Ascending aorta (tissue), 2 donors: ENCODE measurements around the gene CAPN11. TPM values are rescaled to one million over a fixed set of nuclear protein-coding genes. Genes with fewer than 3 reads are reported as not detected.
"Not testable (repeated sequence)": the region's sequence is repeated elsewhere in the genome, so short reads cannot be mapped to it uniquely, and the experiment has no call there.

ENCODE experiments used
- DNase-seq, 2 donors: peaks; one replicate each; pipeline ENCODE4 v3.0.0-alpha.2; 2019; ENCODE audit warnings: low spot score in 2 of 2
- H3K27ac ChIP-seq, 2 donors: fragments of 200-600 bp; sonication (generic); one replicate each; pipeline ENCODE4 v1.5.1; 2016 to 2017; ENCODE audit warnings: mild to moderate bottlenecking in 1 of 2
- H3K27me3 ChIP-seq: fragments of 200-600 bp; sonication (generic); one replicate; pipeline ENCODE4 v1.5.1; 2017
- H3K36me3 ChIP-seq, 2 donors: fragments of 200-600 bp; sonication (generic); one replicate each; pipeline ENCODE4 v1.5.1; 2016
- H3K4me1 ChIP-seq, 2 donors: fragments of 200-600 bp; sonication (generic); one replicate each; pipeline ENCODE4 v1.5.1; 2016 to 2017; ENCODE audit warnings: mild to moderate bottlenecking in 1 of 2
- H3K4me3 ChIP-seq, 2 donors: fragments of 200-600 bp; sonication (generic); one replicate each; pipeline ENCODE4 v1.5.1; 2016 to 2017; ENCODE audit warnings: mild to moderate bottlenecking in 1 of 2
- H3K9me3 ChIP-seq, 2 donors: fragments of 200-600 bp; sonication (generic); one replicate each; pipeline ENCODE4 v1.5.1; 2016
- CTCF ChIP-seq, 3 experiments: fragments of 200-600 bp in 2 of 3; fragments of 450-650 bp in 1 of 3; sonication (generic) in 2 of 3; IDR thresholded peaks; one replicate each; pipeline ENCODE4 v1.5.1; 2016 to 2019; ENCODE audit warnings: antibody characterized with exemption in 3 of 3, mild to moderate bottlenecking in 1 of 3, moderate library complexity in 1 of 3
- intact Hi-C: fragments of 100-400 bp; cut with DNase I; formaldehyde crosslinking; loops from one replicate; pipeline ENCODE4 v1.15.1; 2023
- total RNA-seq: library from RNA; depleted of rRNA; stranded (reverse); fragments of >200 nt; gene quantifications from one replicate; pipeline ENCODE4 v1.1.0, GENCODE V29; 2016

The CAPN11 gene
- total RNA-seq, 1 donor from 2014 or later: 0.43 TPM

- Histone ChIP-seq H3K4me3 (no peak overlapping the region), H3K36me3 (no peaks in the 10 kb centered on the region), H3K27me3 (no peaks in the 10 kb centered on the region), H3K4me1 (peaks cover 6 to 18% of the 10 kb centered on the region in 2 donors), H3K27ac (peak overlapping the region in 1 of 2 donors; percentile 22), H3K9me3 (no peaks in the 10 kb centered on the region)
- DNase-seq: no peak
- no peak for TF ChIP-seq CTCF (IDR thresholded peaks at IDR 0.05)
- intact Hi-C loops: no loop called here
These were observed 22.3 kb downstream of the CAPN11 start for GRCh38 chr6:44180886-44181285.

- H3K27me3 ChIP-seq, H3K9me3 ChIP-seq, DNase-seq, intact Hi-C loops, H3K4me3 ChIP-seq, H3K36me3 ChIP-seq, H3K27ac ChIP-seq: not testable (repeated sequence)
- peaks cover 6 to 18% of the 10 kb centered on the region in 2 donors for H3K4me1 ChIP-seq
These were observed 23.2 kb downstream of the CAPN11 start for GRCh38 chr6:44181784-44182183.

- no peaks in the 10 kb centered on the region for H3K27me3 ChIP-seq
- H3K9me3 ChIP-seq: no peaks in the 10 kb centered on the region
- peaks cover 3 to 7% of the 10 kb centered on the region in 2 donors for H3K4me1 ChIP-seq
- no peak for TF ChIP-seq CTCF (IDR thresholded peaks at IDR 0.05)
- H3K36me3 ChIP-seq: no peaks in the 10 kb centered on the region
- no peak for DNase-seq
- intact Hi-C loops: no loop called here
- H3K27ac ChIP-seq: no peak overlapping the region
- no peak overlapping the region for H3K4me3 ChIP-seq
These were observed 24.3 kb downstream of the CAPN11 start for GRCh38 chr6:44182911-44183390.

GRCh38 chr6:44183783-44184182, 25.2 kb downstream of the CAPN11 start:
- H3K36me3 ChIP-seq: no peaks in the 10 kb centered on the region
- no peak for DNase-seq
- no peaks in the 10 kb centered on the region for H3K4me1 ChIP-seq
- H3K27ac ChIP-seq: no peak overlapping the region
- intact Hi-C loops: no loop called here
- no peak for TF ChIP-seq CTCF (IDR thresholded peaks at IDR 0.05)
- H3K4me3 ChIP-seq: no peak overlapping the region
- H3K9me3 ChIP-seq: no peaks in the 10 kb centered on the region
- no peaks in the 10 kb centered on the region for H3K27me3 ChIP-seq

GRCh38 chr6:44185356-44185755, 26.7 kb downstream of the CAPN11 start:
- H3K4me3 ChIP-seq, H3K9me3 ChIP-seq, H3K36me3 ChIP-seq, H3K4me1 ChIP-seq, intact Hi-C loops, H3K27ac ChIP-seq, DNase-seq, H3K27me3 ChIP-seq: not testable (repeated sequence)

- H3K4me1 ChIP-seq: no peaks in the 10 kb centered on the region
- H3K27me3 ChIP-seq: no peaks in the 10 kb centered on the region
- no peak for DNase-seq
- no peaks in the 10 kb centered on the region for H3K36me3 ChIP-seq
- TF ChIP-seq CTCF (IDR thresholded peaks at IDR 0.05): no peak
- H3K27ac ChIP-seq: peak overlapping the region in 1 of 2 donors; percentile 25
- intact Hi-C loops: no loop called here
- no peaks in the 10 kb centered on the region for H3K9me3 ChIP-seq
- H3K4me3 ChIP-seq: no peak overlapping the region
These were observed 27.5 kb downstream of the CAPN11 start for GRCh38 chr6:44185953-44186634.
